ENCODE data around the gene SPINK14. TPM values are rescaled to one million over a fixed set of nuclear protein-coding genes. Genes with fewer than 3 reads are reported as not detected.

The SPINK14 gene
- total and polyA plus RNA-seq, 12 donors, result not detected

- 58 to 63% (median 59%) methylated on average over 3 of the region's 3 CpGs for WGBS, 4 donors
- no peak for DNase-seq
- peak overlapping the region in 1 of 5 donors; percentile 4 for H3K27ac ChIP-seq
Measured at GRCh38 chr5:148209151-148209770, 40.9 kb downstream of the SPINK14 start.

DNA sequence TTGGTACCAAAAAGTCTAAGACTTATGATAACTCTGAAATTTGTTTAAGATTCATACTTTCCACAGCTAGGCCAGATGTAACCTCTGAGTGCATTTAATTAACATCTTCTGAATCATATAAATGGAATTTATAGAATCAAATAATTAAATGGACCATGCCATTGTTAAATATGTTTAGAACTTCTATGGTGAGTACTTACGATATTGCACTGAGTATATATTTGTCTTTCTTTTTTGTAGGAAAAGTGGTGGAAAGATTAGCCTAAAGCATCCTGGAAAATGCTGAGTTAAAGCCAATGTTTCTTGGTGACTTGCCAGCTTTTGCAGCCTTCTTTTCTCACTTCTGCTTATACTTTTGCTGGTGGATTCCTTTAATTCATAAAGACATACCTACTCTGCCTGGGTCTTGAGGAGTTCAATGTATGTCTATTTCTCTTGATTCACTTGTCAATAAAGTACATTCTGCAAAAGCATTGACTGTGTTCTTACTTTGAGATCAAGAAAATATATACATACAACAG, 46.4 kb downstream of the SPINK14 start:
- no peak overlapping the region for H3K4me3 ChIP-seq
- H3K27ac ChIP-seq, result no peak overlapping the region
- DNase-seq, result peak in 1 of 7 donors; percentile 6
- intact Hi-C loops (cut with DNase I), result no loop called here
- no peak for TF ChIP-seq POLR2A (IDR thresholded peaks at IDR 0.05)
- TF ChIP-seq, protein P1, sequence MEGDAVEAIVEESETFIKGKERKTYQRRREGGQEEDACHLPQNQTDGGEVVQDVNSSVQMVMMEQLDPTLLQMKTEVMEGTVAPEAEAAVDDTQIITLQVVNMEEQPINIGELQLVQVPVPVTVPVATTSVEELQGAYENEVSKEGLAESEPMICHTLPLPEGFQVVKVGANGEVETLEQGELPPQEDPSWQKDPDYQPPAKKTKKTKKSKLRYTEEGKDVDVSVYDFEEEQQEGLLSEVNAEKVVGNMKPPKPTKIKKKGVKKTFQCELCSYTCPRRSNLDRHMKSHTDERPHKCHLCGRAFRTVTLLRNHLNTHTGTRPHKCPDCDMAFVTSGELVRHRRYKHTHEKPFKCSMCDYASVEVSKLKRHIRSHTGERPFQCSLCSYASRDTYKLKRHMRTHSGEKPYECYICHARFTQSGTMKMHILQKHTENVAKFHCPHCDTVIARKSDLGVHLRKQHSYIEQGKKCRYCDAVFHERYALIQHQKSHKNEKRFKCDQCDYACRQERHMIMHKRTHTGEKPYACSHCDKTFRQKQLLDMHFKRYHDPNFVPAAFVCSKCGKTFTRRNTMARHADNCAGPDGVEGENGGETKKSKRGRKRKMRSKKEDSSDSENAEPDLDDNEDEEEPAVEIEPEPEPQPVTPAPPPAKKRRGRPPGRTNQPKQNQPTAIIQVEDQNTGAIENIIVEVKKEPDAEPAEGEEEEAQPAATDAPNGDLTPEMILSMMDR (IDR thresholded peaks at IDR 0.05), result no peak
- WGBS, 4 donors, result 68 to 85% (median 73%) methylated on average over 1 of the region's 1 CpG
- H3K36me3 ChIP-seq (replicated peaks in 1 of 2), result no peaks in the 10 kb centered on the region
- H3K27me3 ChIP-seq, result no peaks in the 10 kb centered on the region
- H3K4me1 ChIP-seq (replicated peaks in 1 of 2), result no peaks in the 10 kb centered on the region
- H3K9me3 ChIP-seq (replicated peaks in 1 of 3), result no peaks in the 10 kb centered on the region

More at GRCh38 chr5:148209151-148209770, 40.9 kb downstream of the SPINK14 start:
- Histone ChIP-seq H3K4me1 (replicated peaks in 1 of 2) (peaks cover 0 to 11% of the 10 kb centered on the region in 2 donors), H3K4me3 (no peak overlapping the region), H3K27me3 (no peaks in the 10 kb centered on the region), H3K36me3 (replicated peaks in 1 of 2) (no peaks in the 10 kb centered on the region), H3K9me3 (replicated peaks in 1 of 3) (no peaks in the 10 kb centered on the region)
- no peak for TF ChIP-seq POLR2A (IDR thresholded peaks at IDR 0.05)
- TF ChIP-seq, protein P1 (IDR thresholded peaks at IDR 0.05), result no peak
- intact Hi-C loops (cut with DNase I), result no loop called here

DNA sequence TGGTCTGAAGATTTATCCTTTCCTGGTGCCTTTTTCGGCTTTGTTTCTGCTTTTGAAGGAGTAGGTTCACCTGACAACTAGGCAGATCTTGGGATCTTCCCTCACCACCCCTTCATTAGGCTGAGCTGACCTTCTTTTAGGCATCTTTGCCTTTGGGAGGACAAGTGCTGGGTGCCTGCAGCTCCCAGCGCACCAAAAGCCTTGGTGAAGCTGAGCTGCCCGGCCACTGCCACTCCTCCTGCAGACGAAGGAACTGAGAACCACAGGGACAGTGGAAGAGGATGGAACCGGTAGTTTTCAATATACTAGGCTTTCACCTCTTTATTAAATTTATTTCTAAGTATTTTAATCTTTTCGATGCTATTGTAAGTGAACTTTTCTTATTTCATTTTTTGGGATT, 53.2 kb downstream of the SPINK14 start:
- 83 to 87% (median 85%) methylated on average over 6 of the region's 6 CpGs for WGBS, 4 donors
- no peak for TF ChIP-seq POLR2A (IDR thresholded peaks at IDR 0.05)
- TF ChIP-seq, protein P1 (IDR thresholded peaks at IDR 0.05), result no peak
- no peak for DNase-seq

DNA sequence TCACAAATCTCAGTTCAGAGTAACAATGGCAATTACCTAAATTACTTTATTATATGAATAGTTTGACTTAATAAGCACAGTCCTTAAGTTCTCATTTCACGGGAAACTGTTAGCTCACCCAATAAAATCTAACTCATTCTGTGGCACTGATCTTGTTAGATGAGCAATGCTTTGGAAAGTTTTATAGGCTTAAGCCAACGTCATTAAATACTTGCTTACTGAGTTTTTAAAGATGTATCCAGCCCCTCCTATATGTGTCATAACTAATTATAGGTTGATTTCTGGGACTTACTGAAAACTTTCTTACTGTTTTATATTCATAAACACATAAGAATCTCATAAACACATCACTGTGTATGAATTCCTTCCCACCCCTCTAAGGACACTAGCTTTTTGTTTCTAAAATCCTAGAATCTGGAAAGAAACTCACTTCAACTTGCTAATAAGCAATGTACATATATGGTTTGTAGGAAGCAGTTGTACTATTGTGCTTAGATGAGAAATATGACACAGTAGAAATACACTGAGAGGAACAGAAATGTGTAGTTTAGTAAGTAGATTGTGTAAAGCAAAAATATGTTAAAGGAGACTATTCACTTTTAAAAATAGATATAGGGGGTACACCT, 55.9 kb downstream of the SPINK14 start:
- no peaks in the 10 kb centered on the region for H3K4me1 ChIP-seq (replicated peaks in 1 of 2)
- H3K27ac ChIP-seq, result no peak overlapping the region

More for the DNA sequence above, 53.2 kb downstream of the SPINK14 start:
- no peaks in the 10 kb centered on the region for H3K27me3 ChIP-seq
- H3K4me1 ChIP-seq (replicated peaks in 1 of 2), result no peaks in the 10 kb centered on the region
- no peaks in the 10 kb centered on the region for H3K9me3 ChIP-seq (replicated peaks in 1 of 3)
- intact Hi-C loops (cut with DNase I), result no loop called here
- no peaks in the 10 kb centered on the region for H3K36me3 ChIP-seq (replicated peaks in 1 of 2)
- H3K4me3 ChIP-seq, result no peak overlapping the region
- no peak overlapping the region for H3K27ac ChIP-seq

More for the DNA sequence above, 55.9 kb downstream of the SPINK14 start:
- DNase-seq, result no peak
- WGBS, 4 donors, result 68 to 81% (median 75%) methylated on average over 2 of the region's 2 CpGs
- intact Hi-C loops (cut with DNase I), result no loop called here
- H3K36me3 ChIP-seq (replicated peaks in 1 of 2), result no peaks in the 10 kb centered on the region
- no peak overlapping the region for H3K4me3 ChIP-seq
- no peak for TF ChIP-seq POLR2A (IDR thresholded peaks at IDR 0.05)
- TF ChIP-seq, protein P1 (IDR thresholded peaks at IDR 0.05), result no peak
- H3K9me3 ChIP-seq (replicated peaks in 1 of 3), result no peaks in the 10 kb centered on the region
- no peaks in the 10 kb centered on the region for H3K27me3 ChIP-seq

Small RNA genes within 50 kb of the gene (small RNA-seq; reads per million reads assigned to genes)
- gene HMGN1P16, result 0 reads per million in 2 donors

Other genes starting within 250 kb of the SPINK14 start
- 1 to 10 TPM in 1 of 9 donors, under 1 TPM in 5, not detected in 3; 0.13 to 3.5 (median 0.42) TPM for gene SPINK5, start 104.6 kb upstream of the SPINK14 start, total RNA-seq
- gene SPINK5, start 104.6 kb upstream of the SPINK14 start, polyA plus RNA-seq, result under 1 TPM; 0.24 to 0.61 (median 0.40) TPM
- under 1 TPM in 2 of 9 donors, not detected in 7; 0.33 to 0.54 TPM for gene SPINK6, start 34.5 kb downstream of the SPINK14 start, total RNA-seq
- gene SPINK6, start 34.5 kb downstream of the SPINK14 start, polyA plus RNA-seq, result not detected
- gene MARCOL, start 70.0 kb downstream of the SPINK14 start, total RNA-seq, result not detected
- gene MARCOL, start 70.0 kb downstream of the SPINK14 start, polyA plus RNA-seq, result not detected
- gene SPINK13, start 100.2 kb downstream of the SPINK14 start, total RNA-seq, result 10 to 100 TPM in 1 of 9 donors, 1 to 10 TPM in 4, under 1 TPM in 1, not detected in 3; 0.46 to 16.1 (median 2.0) TPM
- gene SPINK13, start 100.2 kb downstream of the SPINK14 start, polyA plus RNA-seq, result 1 to 10 TPM; 2.1 to 6.1 (median 5.7) TPM
- gene SPINK7, start 143.9 kb downstream of the SPINK14 start, total RNA-seq, result under 1 TPM in 1 of 9 donors, not detected in 8; 0.44 TPM
- not detected for gene SPINK7, start 143.9 kb downstream of the SPINK14 start, polyA plus RNA-seq
- under 1 TPM in 2 of 9 donors, not detected in 7; 0.78 to 0.83 TPM for gene SPINK9, start 167.0 kb downstream of the SPINK14 start, total RNA-seq
- gene SPINK9, start 167.0 kb downstream of the SPINK14 start, polyA plus RNA-seq, result under 1 TPM in 1 of 3 donors, not detected in 2; 0.59 TPM
- gene FBXO38, start 215.4 kb downstream of the SPINK14 start, total RNA-seq, result 10 to 100 TPM; 32.2 to 88.2 (median 42.8) TPM
- gene FBXO38, start 215.4 kb downstream of the SPINK14 start, polyA plus RNA-seq, result 10 to 100 TPM; 12.3 to 48.6 (median 14.6) TPM